Esophagus mucosa (tissue), 1 donor: ENCODE measurements around the gene CKAP2L. TPM values are rescaled to one million over a fixed set of nuclear protein-coding genes. Genes with fewer than 3 reads are reported as not detected.
"Not testable (repeated sequence)": the region's sequence is repeated elsewhere in the genome, so short reads cannot be mapped to it uniquely, and the experiment has no call there.

Experiments
- ATAC-seq: fragments of 200-7000 bp; cut with Tn5 transposase; one replicate; pipeline ENCODE4 v1.9.1; 2020
- total RNA-seq: library from RNA; stranded (reverse); gene quantifications from one replicate; pipeline ENCODE4 v1.2.4, GENCODE V29; 2023
- donor health status: DM: yes; HTN: yes; CAD: no.

The CKAP2L gene
- total RNA-seq, 1 donor from 2014 or later: 14.0 TPM

- ATAC-seq: no peak
Observed at GRCh38 chr2:112724591-112725525, 39.6 kb downstream of the CKAP2L start.

GRCh38 chr2:112723995-112724394, 40.4 kb downstream of the CKAP2L start:
- ATAC-seq: no peak

GRCh38 chr2:112723547-112723940, 40.9 kb downstream of the CKAP2L start:
- ATAC-seq: no peak

- ATAC-seq: no peak
Observed at GRCh38 chr2:112722816-112723546, 41.4 kb downstream of the CKAP2L start.

- ATAC-seq: no peak
Observed at GRCh38 chr2:112721819-112722522, 42.4 kb downstream of the CKAP2L start.

- no peak for ATAC-seq
Observed at GRCh38 chr2:112720785-112721184, 43.6 kb downstream of the CKAP2L start, which contains the start of gene NT5DC4. Gene NT5DC4, plus strand, starts transcription at chr2:112721020. Its CDS starts 60 bp downstream, at chr2:112721080.

GRCh38 chr2:112718863-112719370, 45.5 kb downstream of the CKAP2L start:
- ATAC-seq: no peak

- ATAC-seq: not testable (repeated sequence)
Observed at GRCh38 chr2:112716826-112717352, 47.5 kb downstream of the CKAP2L start.

- ATAC-seq: not testable (repeated sequence)
Observed at GRCh38 chr2:112716094-112716493, 48.3 kb downstream of the CKAP2L start.

GRCh38 chr2:112714836-112715631, 49.4 kb downstream of the CKAP2L start:
- peak; percentile 48 for ATAC-seq

- ATAC-seq: no peak
Observed at GRCh38 chr2:112714331-112714730, 50.1 kb downstream of the CKAP2L start.

GRCh38 chr2:112713926-112714325, 50.5 kb downstream of the CKAP2L start:
- ATAC-seq: no peak

- ATAC-seq: no peak
Observed at GRCh38 chr2:112713585-112713925, 50.9 kb downstream of the CKAP2L start.

- peak; percentile 46 for ATAC-seq
Observed at GRCh38 chr2:112712903-112713584, 51.4 kb downstream of the CKAP2L start.

GRCh38 chr2:112712465-112712864, 51.9 kb downstream of the CKAP2L start:
- no peak for ATAC-seq

- ATAC-seq: no peak
Observed at GRCh38 chr2:112710956-112711750, 53.3 kb downstream of the CKAP2L start.

- no peak for ATAC-seq
Observed at GRCh38 chr2:112709703-112710102, 54.7 kb downstream of the CKAP2L start.

- no peak for ATAC-seq
Observed at GRCh38 chr2:112708968-112709367, 55.4 kb downstream of the CKAP2L start.

GRCh38 chr2:112706947-112707346, 57.5 kb downstream of the CKAP2L start:
- ATAC-seq: not testable (repeated sequence)

GRCh38 chr2:112706170-112706664, 58.2 kb downstream of the CKAP2L start:
- ATAC-seq: no peak
